ENCODE data around the gene RDH11. TPM values are rescaled to one million over a fixed set of nuclear protein-coding genes. Genes with fewer than 3 reads are reported as not detected.

The RDH11 gene
- total RNA-seq, 6 donors from 2014 or later, result 42.8 to 61.1 (median 49.4) TPM

GRCh38 chr14:67680941-67681340 lies 14.6 kb downstream of the RDH11 start:
- Histone ChIP-seq H3K27ac (no peak overlapping the region), H3K4me1 (peaks cover 0 to 7% (median 1%) of the 10 kb centered on the region in 4 donors), H3K9me3 (no peaks in the 10 kb centered on the region), H3K4me3 (no peak overlapping the region), H3K36me3 (peaks cover 0 to 52% (median 22%) of the 10 kb centered on the region in 4 donors), H3K27me3 (no peaks in the 10 kb centered on the region)
- peak in 1 of 2 donors; percentile 60 for DNase-seq
- peak in 1 of 2 donors; percentile 76 for ATAC-seq (ENCODE audit: low FRiP score in 2 of 2)
- 38 to 40% methylated on average over 2 of the region's 2 CpGs for WGBS, 2 donors
- no peak for TF ChIP-seq POLR2AphosphoS5 (IDR thresholded peaks at IDR 0.05)
- TF ChIP-seq EP300 (IDR thresholded peaks at IDR 0.05), result no peak
- TF ChIP-seq POLR2A (IDR thresholded peaks at IDR 0.05), result no peak
- no peak for TF ChIP-seq CTCF (IDR thresholded peaks at IDR 0.05)

- Histone ChIP-seq H3K4me3 (no peak overlapping the region), H3K27ac (no peak overlapping the region), H3K4me1 (peaks cover 3 to 11% (median 6%) of the 10 kb centered on the region in 4 donors), H3K36me3 (peaks cover 0 to 44% (median 14%) of the 10 kb centered on the region in 4 donors), H3K27me3 (no peaks in the 10 kb centered on the region), H3K9me3 (no peaks in the 10 kb centered on the region)
- ATAC-seq (ENCODE audit: low FRiP score in 2 of 2) (peak in 1 of 2 donors; percentile 36), DNase-seq (no peak)
- 66% methylated on average over 3 of the region's 3 CpGs for WGBS, 2 donors
- TF ChIP-seq POLR2A (IDR thresholded peaks at IDR 0.05), result no peak
- TF ChIP-seq POLR2AphosphoS5 (IDR thresholded peaks at IDR 0.05), result no peak
- no peak for TF ChIP-seq CTCF (IDR thresholded peaks at IDR 0.05)
- no peak for TF ChIP-seq EP300 (IDR thresholded peaks at IDR 0.05)
Observed at GRCh38 chr14:67680121-67680602, 15.4 kb downstream of the RDH11 start.

GRCh38 chr14:67679006-67679405 lies 16.6 kb downstream of the RDH11 start:
- H3K4me1 ChIP-seq, result peaks cover 4 to 13% (median 7%) of the 10 kb centered on the region in 4 donors
- ATAC-seq (ENCODE audit: low FRiP score in 2 of 2) (no peak), DNase-seq (no peak)
- peaks cover 0 to 33% (median 6%) of the 10 kb centered on the region in 4 donors for H3K36me3 ChIP-seq
- H3K27ac ChIP-seq, result no peak overlapping the region
- 54 to 75% methylated on average over 2 of the region's 2 CpGs for WGBS, 2 donors
- no peaks in the 10 kb centered on the region for H3K9me3 ChIP-seq
- no peak overlapping the region for H3K4me3 ChIP-seq
- no peak for TF ChIP-seq EP300 (IDR thresholded peaks at IDR 0.05)
- H3K27me3 ChIP-seq, result no peaks in the 10 kb centered on the region

GRCh38 chr14:67675219-67675582 lies 20.4 kb downstream of the RDH11 start:
- 38 to 42% methylated on average over 15 of the region's 16 CpGs for WGBS, 2 donors

More at GRCh38 chr14:67675219-67675582, 20.4 kb downstream of the RDH11 start:
- peaks cover 0 to 13% (median 4%) of the 10 kb centered on the region in 4 donors for H3K36me3 ChIP-seq
- DNase-seq, result no peak
- H3K4me3 ChIP-seq, result peak overlapping the region; percentile 52 to 97 (median 79)
- TF ChIP-seq CTCF (IDR thresholded peaks at IDR 0.05), result no peak
- no peak for TF ChIP-seq POLR2A (IDR thresholded peaks at IDR 0.05)
- TF ChIP-seq POLR2AphosphoS5 (IDR thresholded peaks at IDR 0.05), result no peak
- TF ChIP-seq EP300 (IDR thresholded peaks at IDR 0.05), result no peak
- peaks cover 19 to 29% (median 24%) of the 10 kb centered on the region in 4 donors for H3K4me1 ChIP-seq
- no peaks in the 10 kb centered on the region for H3K27me3 ChIP-seq
- H3K27ac ChIP-seq, result peak overlapping the region; percentile 96 to 99 (median 98)
- H3K9me3 ChIP-seq, result no peaks in the 10 kb centered on the region
- ATAC-seq (ENCODE audit: low FRiP score in 2 of 2), result no peak

Measured in upper lobe of left lung (tissue), 6 donors.